ENCODE data around the gene DCT. TPM values are rescaled to one million over a fixed set of nuclear protein-coding genes. Genes with fewer than 3 reads are reported as not detected.
"Not testable (repeated sequence)": the region's sequence is repeated elsewhere in the genome, so short reads cannot be mapped to it uniquely, and the experiment has no call there.

DCT gene
- total RNA-seq: 0.05 TPM in 1 of 2 replicates, not detected in the other

DNA sequence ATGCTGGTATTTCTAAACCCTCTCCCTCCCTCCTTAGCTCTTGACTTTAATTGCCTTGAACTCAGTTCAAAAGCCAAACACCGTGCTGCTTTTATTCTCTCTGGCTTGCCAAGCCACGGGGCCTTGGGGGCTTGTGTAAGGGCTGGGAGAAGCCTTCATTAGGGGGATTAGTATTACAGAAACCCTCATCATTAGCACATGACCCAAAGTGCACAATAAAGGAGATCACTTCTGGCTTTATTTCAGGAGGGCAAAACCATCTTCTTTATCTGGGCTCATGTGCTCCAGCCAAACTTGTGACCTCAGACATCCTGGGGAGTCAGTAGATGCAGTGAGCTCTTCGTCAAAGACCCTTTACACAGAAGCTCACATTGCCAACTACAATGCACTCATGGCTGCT, at the start of gene DCT:
Gene DCT (minus strand): TSS at position 67 of the 400 bp plus-strand sequence. CDS start 427 bp downstream, outside the sequence.
- peak; percentile 57 for DNase-seq (ENCODE audit: low read depth)

DNA sequence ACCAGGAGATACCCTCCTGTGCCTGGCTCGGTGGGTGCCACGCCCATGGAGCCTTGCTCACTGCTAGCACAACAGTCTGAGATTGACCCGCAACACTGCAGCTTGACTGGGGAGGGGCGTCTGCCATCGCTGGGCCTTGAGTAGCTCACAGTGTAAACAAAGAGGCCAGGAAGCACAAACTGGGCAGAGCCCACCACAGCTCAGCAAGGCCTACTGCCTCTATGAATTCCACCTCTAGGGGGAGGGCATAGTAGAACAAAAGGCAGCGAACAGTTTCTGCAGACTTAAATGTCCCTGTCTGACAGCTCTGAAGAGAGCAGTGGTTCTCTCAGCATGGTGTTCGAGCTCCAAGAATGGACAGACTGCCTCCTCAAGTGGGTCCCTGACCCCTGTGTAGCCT, 47.5 kb upstream of the DCT start:
- not testable (repeated sequence) for DNase-seq (ENCODE audit: low read depth)

DNA sequence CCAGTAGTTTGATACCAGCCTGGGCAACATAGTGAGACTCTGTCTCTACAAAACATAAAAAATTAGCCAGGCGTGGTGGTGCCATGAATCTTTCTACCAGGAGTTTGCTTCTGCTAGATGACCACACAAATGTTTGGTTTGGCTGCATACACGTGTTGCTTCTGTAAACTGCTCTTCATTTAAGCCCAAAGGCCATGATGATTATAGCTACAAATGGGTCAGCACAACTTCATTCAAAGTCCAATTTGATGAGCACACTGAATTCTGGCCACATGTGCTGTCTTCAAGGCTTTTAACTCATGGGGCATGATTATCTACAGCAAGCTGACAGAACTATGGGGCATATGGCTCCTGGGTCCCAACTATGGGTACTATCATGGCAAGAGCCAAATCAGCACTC, 46.3 kb upstream of the DCT start:
- no peak for DNase-seq (ENCODE audit: low read depth)

DNA sequence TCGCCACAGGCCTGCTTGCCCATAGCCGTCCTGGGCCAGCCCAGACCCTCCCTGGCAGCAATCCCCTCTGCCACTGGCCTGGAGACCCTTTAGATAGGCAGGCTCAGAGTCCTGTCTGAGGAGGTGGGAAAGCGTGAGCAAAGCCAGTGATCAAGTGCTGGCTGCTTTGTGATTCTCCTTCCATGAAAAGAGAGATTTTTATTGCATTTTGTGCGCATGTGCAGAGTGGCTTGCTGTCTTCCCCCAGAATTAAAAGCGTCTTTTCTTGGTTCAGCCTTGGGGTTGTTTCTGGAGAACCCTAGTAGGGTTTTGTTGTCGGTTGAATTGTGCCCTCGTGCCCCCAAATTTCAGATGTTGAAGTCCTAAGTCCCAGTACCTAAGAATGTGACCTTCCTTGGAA, 44.9 kb upstream of the DCT start:
- no peak for DNase-seq (ENCODE audit: low read depth)

DNA sequence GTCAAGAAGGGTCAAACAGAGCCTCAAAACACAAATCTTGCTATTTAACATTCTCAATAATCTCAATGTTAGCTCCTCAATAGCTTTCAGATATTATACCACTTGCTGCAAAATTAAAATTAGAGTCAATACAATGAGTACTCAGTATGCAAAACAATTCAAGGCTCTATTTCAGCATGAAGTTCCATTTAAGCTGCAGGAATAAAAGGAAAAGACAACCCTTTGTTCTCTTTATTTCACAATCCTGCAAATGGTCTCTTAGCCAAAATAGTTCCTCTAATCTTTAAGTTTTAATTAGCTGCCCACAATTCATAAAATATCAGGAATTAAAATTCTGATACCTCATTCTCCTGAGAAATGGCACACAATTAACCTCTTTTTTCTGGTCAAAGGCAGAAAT, 40.5 kb upstream of the DCT start:
- DNase-seq (ENCODE audit: low read depth): no peak

DNA sequence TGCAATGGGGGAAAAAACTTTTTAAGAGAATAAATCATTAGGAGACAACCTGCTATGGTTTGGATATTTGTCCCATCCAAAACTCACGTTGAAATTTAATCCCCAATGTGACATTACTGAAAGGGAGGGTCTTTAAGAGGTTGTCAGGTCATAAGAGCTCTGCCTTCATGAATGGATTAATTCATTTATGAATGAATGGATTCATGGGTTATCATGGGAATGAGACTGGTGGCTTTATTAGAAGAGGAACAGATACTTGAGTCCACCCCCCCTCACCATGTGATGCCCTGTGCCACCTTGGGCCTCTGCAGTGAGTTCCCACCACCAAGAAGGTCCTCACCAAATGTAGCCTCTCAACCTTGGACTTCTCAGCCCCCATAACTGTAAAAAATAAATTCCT, 37.0 kb upstream of the DCT start:
- no peak for DNase-seq (ENCODE audit: low read depth)

DNA sequence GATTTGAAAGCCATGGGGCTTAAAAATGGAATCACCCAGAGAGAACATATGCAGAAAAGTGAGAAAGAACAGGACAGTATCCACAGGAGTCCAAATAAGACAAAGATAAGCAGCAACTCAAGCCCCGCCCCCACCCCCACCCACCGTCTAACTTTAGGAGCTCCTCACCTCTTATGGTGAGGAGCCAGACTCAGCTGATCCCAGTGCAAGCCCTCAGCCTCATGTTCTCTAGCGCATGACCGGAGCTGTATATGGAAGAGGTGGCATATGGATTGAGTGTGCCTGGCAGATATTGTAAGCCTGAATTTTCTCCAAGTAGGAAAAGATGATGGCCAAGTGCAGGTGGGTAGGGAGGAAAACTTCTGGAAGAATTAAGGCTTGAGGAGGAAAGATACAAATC, 36.4 kb upstream of the DCT start:
- DNase-seq (ENCODE audit: low read depth): no peak

DNA sequence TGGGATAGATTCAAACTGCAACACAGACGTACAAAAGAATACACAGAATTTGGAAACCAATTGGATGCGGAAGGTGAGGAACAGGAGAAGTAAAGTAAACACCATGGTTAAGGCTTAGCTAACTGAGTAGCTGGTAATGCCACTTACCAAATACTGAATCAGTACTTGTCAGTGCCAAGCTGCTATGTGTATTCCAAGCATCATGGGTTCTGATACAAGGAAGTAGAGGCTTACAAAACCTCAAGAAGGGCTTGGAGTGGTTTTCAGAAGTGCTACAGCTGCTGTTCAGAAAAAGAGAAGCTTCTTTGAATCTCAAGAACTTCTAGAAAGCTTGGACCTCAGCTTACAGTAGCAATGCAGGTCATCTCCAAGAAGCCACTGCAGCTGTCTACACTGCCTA, 35.9 kb upstream of the DCT start:
- no peak for DNase-seq (ENCODE audit: low read depth)

DNA sequence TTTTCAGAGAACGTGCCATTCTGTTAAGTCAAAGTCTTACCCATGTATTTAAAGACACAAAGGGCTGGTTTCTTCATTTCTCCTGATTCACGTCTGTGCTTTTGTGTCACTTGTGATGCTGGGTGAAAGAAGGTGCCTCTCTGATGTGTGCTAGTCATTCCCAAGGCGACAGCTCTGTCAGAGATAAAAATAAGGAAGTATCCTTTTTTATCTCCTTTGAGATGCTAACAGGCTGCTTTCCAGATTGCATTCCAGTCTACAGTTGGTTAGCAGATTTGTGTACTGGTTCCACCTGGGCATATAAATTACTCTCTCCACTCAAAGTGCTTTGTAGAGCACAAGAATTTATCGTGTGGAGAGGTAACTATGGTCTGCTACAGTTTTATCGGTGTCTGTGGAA, 33.5 kb upstream of the DCT start:
- DNase-seq (ENCODE audit: low read depth): no peak

DNA sequence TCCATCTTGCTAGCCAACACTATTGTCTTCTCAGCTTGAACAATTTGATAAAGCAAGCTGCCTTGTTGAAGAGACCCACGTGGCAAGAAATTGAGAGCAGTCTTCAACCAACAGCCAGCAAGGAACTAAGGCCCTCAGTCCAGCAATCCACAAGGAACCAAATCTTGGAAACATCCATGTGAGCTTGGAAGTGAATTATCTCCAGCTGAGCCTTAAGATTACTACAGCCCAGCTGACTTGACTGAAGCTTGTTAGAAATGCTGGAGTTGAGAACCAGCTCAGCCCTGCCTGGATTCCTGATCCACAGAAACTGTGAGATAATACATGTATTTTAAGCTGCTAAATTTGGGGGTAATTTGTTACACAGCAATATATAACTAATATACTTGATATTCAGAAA, 26.2 kb upstream of the DCT start:
- DNase-seq (ENCODE audit: low read depth): no peak

DNA sequence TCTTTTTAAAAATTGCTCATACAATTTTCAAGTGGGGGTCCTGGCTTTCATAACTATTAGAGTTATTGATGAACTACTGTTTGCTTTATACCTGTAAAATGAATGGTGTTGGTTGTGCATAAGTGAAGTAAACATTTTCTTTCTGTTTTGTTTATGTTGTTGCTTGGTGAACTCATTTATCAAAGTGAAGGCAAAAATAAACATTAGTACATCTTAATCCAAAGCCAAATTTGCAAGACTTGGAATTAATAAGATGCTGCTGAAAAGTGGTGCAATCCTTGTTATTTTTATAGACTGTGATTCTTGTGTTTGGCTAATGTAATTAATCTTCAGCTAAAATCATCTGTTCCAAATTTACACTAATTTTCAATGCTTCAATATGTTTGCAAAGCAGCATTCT, 24.4 kb upstream of the DCT start:
- no peak for DNase-seq (ENCODE audit: low read depth)

DNA sequence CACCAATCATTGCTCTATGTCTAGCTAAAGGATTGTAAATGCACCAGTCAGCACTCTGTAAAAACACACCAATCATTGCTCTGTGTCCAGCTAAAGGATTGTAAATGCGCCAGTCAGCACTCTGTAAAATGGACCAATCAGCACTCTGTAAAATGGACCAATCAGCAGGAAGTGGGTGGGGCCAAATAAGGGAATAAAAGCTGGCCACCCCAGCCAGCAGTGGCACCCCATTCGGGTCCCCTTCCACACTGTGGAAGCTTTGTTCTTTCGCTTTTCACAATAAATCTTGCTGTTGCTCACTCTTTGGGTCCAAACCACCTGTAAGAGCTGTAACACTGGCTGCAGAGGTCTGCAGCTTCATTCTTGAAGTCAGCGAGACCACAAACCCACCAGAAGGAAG, 19.3 kb upstream of the DCT start:
- DNase-seq (ENCODE audit: low read depth): not testable (repeated sequence)

DNA sequence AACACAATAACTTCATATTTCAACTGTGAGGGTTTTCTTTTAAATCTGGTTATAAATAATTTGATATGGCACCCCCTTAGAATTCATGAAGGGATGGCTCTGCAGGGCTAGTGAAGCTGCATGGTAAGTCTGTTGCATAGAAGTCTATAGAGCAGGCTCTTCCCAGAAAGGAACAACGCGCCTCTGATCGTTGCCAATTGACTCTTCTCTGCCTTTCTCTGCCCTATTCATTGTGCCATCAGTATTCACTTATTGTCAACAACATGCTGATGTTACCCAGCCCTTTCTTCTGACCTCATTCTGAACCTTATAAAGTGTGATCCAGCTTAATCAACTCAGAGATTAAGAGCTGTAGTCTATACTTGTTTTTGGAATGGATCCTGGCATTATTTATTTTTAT, 16.3 kb upstream of the DCT start:
- DNase-seq (ENCODE audit: low read depth): no peak

DNA sequence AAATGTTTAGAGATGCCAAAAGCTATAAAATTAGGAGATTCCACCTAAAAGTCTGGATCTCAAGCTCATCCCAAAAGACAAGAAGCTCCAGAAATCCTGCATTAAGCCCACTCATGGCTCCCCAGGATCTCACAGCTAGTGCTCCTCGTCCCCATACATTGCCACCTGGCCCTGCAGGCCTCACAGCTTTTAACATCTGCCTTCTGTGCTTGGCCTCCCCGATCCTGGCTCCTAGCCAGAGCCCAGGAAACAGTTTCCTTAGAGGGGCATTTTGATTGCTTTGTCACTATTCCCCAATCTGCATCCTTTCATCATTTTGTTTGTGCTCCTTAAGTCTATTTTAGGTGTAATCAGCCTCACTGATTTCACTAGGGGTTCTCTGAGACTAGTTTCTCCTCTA, 14.5 kb upstream of the DCT start:
- no peak for DNase-seq (ENCODE audit: low read depth)

DNA sequence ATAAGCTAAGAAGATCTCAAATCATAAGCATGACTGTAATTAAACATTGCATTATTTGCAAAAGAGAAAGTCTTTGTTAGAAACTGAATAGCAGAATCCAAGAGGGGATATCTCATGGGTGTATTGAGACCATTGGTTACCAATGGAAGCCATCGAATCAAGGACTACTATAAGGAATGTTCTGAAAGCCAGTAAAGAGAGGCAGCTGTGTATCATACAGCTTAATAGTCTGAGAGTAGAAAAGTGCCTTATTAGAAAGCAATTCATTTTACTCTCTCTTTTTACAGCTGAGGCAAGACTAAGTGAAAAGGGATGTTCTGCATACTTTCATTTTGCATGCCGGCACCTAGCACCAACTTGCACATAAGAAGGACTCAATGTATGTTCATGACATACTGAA, 7.6 kb upstream of the DCT start:
- no peak for DNase-seq (ENCODE audit: low read depth)

DNA sequence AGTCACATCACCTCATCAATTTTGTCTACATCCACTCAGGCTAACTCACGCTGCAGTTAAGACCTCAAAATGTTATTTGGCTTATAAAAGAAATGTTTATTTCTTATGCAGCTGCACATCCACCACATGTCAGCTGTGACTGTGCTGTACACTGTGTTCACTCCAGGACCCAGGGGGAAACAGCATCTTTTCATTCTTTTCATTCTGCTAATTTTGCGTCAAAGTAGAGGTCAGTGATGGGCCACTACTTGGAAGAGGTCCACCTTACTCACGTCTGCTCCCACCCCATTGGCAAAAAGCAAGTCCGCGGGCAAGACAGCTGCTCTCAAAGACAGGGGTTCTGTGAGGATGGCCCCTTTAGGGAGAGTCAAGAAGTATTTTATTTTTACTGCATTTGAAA, 4.5 kb upstream of the DCT start:
- no peak for DNase-seq (ENCODE audit: low read depth)

DNA sequence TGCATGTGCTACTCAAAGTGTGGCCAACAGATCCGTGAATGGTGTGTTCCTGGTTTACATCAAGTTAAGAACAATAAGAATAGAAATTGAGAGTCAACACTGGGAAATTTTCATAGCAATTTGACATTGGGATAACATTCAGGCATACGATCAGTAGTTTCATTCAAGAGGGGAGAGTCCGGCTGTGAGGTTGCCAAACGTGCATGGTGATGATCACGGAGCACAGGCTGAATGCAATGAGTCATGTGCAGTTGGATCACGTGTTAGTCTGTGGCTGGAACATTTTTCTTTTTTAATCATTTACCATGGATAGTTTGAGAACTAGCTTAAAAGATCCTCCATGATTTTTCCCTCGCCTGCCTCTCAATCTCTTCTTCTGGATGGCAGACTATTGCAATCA, 2.5 kb upstream of the DCT start:
- peak; percentile 95 for DNase-seq (ENCODE audit: low read depth)

DNA sequence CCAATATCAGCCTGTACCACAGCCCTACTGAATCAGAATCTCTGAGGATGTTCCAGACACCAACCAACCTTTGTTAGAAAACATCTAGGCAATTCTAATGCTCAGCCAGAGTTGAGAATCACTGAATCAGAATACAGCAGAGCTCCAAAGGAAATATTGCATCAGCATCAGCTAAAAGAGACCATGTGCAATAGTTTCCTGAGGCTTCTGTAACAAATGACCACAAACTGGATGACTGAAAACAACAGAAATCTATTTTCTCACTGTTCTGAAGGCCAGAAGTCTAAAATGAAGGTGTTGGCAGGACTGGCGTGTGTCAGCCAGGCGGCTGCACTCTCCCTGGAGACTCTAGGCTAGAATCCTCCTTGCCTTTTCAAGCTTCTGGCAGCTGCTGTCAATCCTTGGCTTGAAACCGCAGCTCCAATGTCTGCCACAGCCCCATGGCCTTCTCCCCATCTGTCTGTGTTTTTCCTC, 1.2 kb upstream of the DCT start:
- DNase-seq (ENCODE audit: low read depth): peak; percentile 89

DNA sequence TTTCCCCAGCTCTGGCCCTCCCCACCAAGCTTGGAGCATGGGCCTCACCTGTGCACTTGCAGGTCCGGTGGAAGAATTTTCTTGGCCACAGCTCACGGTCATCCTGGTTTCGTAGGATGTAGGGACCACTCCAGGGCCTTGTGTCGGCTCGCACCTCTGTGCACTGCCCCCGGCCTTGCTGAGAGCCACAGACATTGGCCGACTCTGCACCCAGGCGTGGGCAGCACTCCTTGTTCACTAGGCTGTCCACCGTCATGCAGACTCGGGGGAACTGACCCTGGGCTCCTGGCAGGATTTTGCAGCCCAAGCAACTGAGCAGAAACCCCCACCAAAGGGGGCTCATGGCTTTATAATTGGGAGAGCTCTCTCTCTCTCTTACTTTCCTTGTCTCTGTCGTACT, 569 bp downstream of the DCT start:
- DNase-seq (ENCODE audit: low read depth): no peak

DNA sequence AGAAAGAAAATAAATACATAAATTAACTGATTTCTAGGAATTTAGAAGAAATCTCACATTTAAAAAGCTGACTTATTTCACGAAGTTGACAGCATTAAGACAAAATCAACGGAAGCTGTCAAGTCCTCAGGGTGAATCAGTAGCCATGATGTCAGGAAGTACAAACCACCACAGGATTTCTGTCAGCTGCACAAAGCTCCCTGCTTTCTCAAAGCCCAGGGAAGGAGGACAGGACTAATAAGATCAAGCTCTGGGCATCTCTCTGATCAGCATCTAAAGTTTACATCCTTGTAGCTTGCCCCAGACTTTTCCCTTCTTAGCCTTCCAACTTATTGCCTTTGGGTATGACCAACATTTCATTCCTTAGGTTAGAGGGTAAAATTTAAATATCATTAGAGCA, 9.4 kb downstream of the DCT start:
- no peak for DNase-seq (ENCODE audit: low read depth)

DNA sequence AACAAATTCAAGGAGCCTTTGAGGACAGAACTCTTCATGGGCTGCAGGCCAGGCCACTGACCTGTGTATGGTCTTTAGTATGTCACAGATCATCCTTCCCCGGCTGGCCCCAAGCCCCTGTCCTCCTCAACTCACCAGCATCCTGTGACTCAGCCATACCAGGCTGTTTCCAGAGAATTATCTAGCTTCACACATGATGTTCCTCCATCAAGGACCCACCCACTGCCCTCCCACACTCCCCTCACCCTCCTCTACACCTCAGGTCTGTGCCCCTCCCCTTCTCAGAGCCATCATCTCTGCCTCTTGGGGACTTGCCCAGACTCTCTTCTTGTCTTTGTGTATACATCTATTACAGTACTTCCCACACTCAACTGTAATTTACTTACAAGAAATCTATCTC, 14.7 kb downstream of the DCT start:
- DNase-seq (ENCODE audit: low read depth): no peak

DNA sequence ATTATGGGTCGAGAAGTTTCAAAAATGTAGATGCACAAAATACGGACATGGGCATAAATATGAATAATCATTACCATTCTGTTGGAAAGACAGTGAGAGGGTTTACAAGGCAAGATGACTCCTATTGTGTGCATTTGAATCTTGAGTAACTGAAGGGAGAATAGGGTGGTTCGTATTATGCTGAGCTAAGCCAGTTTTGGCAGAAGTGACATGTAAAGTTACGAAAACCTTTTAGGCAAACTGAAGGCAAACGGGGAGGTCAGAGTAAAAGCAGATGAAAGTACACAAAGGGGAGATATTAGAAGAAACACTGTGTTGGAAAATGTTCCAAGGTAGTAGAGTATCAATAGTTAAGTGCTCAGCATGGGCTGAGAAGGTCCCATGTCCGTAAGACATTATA, 16.8 kb downstream of the DCT start:
- DNase-seq (ENCODE audit: low read depth): no peak

DNA sequence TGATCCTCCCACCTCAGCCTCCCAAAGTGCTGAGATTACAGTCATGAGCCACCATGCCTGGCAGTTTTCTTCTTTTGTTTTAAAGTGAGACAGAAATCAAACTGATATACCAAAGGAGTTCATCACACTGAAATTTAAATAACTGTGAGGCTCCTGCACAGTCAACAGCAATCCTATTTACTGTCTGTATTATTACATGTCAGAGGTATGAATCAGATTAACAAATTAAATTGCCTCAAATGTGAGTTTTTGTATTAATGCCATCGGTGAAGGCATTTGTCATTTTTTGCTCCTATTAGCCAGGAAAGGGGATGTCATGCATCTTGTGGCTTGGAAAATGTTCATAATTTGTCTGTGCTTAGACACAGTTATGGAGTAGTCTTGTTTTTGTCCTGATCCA, 20.4 kb downstream of the DCT start:
- DNase-seq (ENCODE audit: low read depth): no peak

DNA sequence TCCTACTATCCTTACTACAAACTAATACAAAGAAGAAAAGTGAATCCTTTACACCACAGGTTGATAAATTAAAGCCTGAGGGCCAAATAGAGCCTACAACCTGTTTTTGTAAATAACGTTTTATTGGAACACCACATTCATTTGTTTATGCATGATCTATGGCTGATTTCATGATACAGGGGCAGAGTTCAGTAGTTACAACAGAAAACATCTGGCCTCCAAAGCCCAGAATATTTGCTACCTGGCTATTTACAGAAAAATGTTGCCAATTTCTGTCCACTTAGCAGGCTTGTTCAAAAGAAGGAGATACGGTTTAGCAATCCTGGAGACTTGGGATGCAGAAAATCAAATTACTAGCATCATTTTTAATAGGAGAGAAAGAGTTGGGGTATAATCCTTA, 24.1 kb downstream of the DCT start:
- DNase-seq (ENCODE audit: low read depth): no peak

DNA sequence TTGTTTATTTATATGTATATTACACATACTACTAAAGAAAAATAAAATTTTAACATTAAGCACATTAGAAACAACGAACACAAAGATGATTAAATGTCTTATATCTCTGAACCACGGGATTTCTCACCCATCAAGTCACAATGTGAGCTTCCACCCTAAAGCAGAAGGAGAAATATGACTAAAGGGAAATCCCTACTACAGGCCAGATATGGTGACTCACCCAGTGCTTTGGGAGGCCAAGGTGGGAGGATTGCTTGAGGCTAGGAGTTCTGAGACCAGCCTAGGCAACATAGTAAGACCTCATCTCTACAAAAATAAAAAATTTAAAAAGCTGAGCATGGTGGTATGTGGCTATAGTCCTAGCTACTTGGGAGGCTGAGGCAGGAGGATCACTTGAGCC, 24.6 kb downstream of the DCT start:
- DNase-seq (ENCODE audit: low read depth): no peak

Data from renal cortical epithelial cell (primary cell).